Left kidney (tissue), 1 donor: ENCODE data around the gene NAXD. TPM values are rescaled to one million over a fixed set of nuclear protein-coding genes. Genes with fewer than 3 reads are reported as not detected.

ENCODE experiments used
- polyA plus RNA-seq: library from polyadenylated mRNA; unstranded; fragments of 120-200 nt; gene quantifications from one replicate; pipeline ENCODE4 v1.2.1, GENCODE V29; 2013; ENCODE audit not compliant: insufficient read length

NAXD gene
- polyA plus RNA-seq, 1 donor: 40.8 TPM

Other genes starting within 250 kb of the NAXD start
- 6.5 TPM for gene RAB20, start 53.8 kb upstream of the NAXD start, polyA plus RNA-seq
- 84.9 TPM for gene CARS2, start 90.6 kb downstream of the NAXD start, polyA plus RNA-seq
- gene ING1, start 98.2 kb downstream of the NAXD start, polyA plus RNA-seq: 26.4 TPM